AG08395 (cell line): Measurements from ENCODE around the gene CAMTA1.
A peak's percentile ranks its signal among the peaks of the same experiment; 100 is the strongest.
"Not testable (repeated sequence)": the region's sequence is repeated elsewhere in the genome, so short reads cannot be mapped to it uniquely, and the experiment has no call there.

Experiments
- DNase-seq: peaks from one replicate; pipeline ENCODE4 v3.0.0; 2012; ENCODE audit warnings: mixed read lengths, low spot score

Gene CAMTA1

DNA sequence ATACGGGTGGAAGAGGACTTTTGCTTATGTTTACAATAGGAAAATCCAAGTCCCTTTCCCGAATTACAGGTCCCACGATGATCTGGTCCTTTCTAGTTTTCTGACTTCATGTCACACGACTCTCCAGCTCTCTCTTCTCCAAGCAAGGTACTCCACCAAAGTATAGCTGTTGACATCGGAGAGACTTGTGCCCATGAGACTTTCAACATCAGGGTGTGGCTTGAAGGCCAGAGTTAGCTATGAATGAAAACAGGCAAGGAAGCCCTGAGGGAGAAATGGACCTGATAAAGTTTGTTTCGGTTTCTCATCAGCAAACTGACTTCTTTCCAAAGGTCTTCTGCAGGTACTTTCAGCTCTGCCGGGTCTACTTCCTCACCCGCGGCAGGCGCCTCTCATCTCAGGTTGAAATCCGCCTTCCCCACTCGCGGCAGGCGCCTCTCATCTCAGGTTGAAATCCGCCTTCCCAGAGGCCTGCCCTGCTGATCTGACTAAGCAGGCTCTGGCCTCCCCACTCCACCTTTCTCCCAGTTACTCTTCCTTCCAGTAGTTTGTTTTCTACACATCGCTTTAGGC, 996.8 kb downstream of the CAMTA1 start:
- no peak for DNase-seq

- peak; percentile 84 for DNase-seq
Observed at GRCh38 chr1:7783178-7783711, 998.0 kb downstream of the CAMTA1 start.

DNA sequence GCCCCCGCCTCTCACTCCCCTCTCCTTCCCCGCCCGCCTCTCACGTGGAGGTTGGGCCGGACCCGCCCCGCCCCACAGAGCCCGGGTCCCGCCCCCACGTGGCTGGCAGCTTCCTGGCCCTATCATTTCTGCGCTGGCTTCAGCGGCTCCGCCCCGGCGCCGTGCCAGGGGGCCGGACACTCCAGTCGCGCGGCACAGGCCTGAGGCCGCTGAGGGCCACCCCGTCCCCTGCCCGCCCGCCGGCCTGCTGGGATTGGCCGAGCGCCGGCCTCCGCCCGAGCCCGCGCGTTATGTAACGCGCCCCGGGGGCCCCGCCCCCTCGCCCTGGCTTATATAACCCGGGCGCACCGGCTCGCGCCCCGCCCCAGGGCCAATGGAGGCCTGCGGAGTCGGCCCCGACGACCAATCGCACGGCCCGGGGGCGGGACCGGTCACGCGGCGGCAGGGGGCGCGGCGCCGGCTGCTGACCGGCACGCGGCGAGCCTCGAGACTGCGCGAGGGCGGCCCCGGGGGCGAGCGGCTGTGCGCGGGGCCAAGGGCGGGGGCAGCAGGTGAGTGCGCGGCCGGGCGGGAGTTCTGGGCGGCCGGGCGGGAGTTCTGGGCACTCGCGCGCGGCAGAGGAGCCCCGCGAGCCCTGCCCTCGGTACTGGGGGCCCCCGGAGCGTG, 998.7 kb downstream of the CAMTA1 start, which contains the start of gene PER3:
Gene PER3 (plus strand): TSS at position 466 of the 666 bp plus-strand sequence. CDS start 587 bp downstream, outside the sequence.
- DNase-seq: peak; percentile 98

- DNase-seq: peak; percentile 15
Observed at GRCh38 chr1:7784492-7785071, 999.3 kb downstream of the CAMTA1 start.

GRCh38 chr1:7785108-7785507, 999.9 kb downstream of the CAMTA1 start:
- no peak for DNase-seq

- no peak for DNase-seq
Observed at GRCh38 chr1:7786795-7787194, 1001.5 kb downstream of the CAMTA1 start.

DNA sequence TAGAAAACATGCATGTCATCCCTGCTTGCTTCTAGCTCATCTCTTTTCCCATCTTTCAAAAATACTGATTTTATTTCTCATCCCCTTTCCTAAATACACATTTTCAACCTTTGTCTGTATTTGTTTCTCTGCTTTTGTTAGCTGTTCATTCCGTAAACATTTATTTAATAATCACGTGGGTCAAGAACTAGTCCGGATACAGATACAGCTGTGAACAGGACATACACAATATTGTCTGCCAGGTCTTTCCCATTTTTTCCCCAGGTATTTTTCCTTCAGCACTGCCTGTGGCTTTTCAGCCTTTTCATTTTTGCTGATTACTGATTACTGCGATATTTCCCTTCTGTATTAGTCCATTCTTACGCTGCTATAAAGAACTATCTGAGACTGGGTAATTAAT, 1004.6 kb downstream of the CAMTA1 start:
- no peak for DNase-seq

DNA sequence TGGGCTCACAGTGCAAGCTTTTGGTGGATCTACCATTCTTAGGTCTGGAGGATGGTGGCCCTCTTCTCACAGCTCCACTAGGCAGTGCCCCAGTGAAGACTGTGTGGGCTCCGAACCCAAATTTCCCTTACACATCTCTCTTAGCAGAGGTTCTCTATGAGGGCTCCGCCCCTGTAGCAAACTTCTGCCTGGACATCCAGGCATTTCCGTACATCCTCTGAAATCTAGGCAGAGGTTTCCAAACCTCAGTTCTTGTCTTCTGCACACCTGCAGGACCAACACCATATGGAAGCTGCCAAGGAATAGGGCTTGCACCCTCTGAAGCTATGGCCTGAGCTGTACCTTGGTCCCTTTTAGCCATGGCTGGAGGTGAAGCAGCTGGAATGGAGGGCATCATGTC, 1005.8 kb downstream of the CAMTA1 start:
- DNase-seq: not testable (repeated sequence)

- DNase-seq: no peak
Observed at GRCh38 chr1:7795406-7795805, 1010.2 kb downstream of the CAMTA1 start.

DNA sequence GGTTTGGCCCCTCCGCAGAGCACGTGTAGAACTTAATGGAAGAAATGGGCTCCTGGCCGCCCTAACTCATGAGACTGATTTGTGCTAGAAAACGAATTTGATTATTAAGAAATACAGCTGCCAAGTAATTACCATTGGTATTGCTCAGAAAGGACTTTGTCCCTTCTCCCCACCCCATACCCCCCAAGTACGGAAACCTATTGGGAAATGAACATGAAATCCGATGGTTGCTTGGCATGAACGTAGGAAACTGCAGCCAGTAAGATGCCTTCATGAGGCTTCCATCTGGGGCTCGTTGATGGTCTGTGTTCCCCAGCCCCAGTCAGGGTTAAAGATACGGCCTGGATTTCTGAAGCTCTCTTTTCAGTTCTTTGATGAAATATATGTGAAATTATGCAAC, 1020.2 kb downstream of the CAMTA1 start:
- DNase-seq: no peak

GRCh38 chr1:7808253-7808844, 1023.1 kb downstream of the CAMTA1 start:
- peak; percentile 39 for DNase-seq

GRCh38 chr1:7809742-7810141, 1024.5 kb downstream of the CAMTA1 start:
- DNase-seq: no peak

DNA sequence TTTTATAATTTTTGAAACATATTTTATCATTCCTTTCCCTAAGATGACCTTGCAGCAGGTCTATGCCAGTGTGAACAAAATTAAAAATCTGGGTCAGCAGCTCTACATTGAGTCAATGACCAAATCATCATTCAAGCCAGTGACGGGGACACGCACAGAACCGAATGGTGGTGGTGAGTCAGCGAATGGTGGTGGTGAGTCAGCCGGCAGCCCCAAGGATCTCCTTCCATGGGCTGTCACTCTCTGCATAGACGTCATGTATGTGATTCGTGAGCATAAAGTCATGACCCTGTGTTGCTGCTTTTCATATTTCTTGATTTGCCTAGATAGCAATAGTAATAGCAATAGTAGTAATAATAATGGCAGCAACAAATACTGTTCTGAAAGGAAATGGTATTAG, 1025.1 kb downstream of the CAMTA1 start:
- DNase-seq: peak; percentile 83

DNA sequence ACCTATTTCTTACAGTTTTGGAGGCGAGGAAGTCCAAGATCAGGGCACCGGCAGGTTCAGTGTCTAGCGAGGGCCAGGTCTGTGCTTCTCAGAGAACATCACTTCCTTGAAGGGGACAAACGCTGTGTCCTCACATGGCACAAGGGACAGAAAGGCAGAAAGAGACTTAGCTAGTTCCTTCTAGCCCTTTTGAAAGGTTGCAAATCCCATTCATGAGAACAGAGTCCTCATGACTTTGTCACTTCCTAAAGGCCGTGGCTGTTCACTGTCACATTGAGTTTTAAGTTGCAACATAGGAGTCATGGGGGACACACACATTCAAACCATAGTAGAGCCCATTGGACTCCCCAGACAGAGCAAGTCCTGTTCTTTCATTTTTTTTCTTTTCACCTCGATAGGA, 1026.2 kb downstream of the CAMTA1 start:
- no peak for DNase-seq

DNA sequence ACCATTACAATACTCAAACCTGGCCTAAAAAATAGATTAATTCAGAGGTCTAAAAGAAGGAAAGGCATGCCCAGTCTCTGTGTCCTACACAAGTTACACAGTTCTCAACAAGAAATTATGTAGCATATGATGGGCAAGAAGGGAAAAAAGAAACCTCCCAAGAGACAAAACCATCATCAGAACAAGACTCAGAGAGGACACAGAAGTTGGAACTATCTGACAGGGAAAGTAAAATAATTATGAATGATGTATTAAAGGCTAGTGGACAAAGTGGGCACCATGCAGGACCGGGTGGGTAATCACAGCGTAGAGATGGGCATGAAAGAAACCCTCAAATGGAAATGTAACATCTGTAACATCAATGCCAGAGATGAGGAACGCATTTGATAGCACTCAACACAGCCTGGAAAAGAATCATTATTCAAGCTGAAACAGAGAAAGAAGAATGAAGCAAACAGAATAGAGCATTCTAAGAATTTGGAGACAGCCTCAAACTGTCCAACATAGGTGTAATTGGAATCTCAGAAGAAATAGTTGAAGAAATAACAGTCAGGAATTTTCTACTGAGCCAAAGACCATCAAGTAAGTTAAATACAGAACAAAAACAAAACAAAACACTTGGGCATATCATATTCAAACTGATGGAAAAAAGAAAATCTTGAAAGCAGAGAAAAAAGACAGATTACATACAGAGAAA, 1028.6 kb downstream of the CAMTA1 start:
- DNase-seq: no peak
